GM12878 (cell line): ENCODE data around the gene H2AZ2. TPM values are rescaled to one million over a fixed set of nuclear protein-coding genes. Genes with fewer than 3 reads are reported as not detected.

Experiments
- ATAC-seq: fragments of 200-7000 bp; cut with Tn5 transposase; 3 replicates; pipeline ENCODE4 v1.9.1; 2020; ENCODE audit warnings: mild to moderate bottlenecking, moderate library complexity
- BruUV-seq: library from RNA; stranded (reverse); fragments of 400-500 nt; replicated peaks from 2 replicates; lab custom pipeline; 2021; lab: Mats Ljungman, UMichigan
- CTCF ChIA-PET: fragments of 300-600 bp; sonication (Branson Sonifier 250); formaldehyde crosslinking; extraction: SDS; loops from one replicate; lab custom pipeline; 2021; ENCODE audit warnings: inconsistent platforms; lab: Yijun Ruan, JAX
- POLR2A ChIA-PET: fragments of 350-600 bp; formaldehyde crosslinking; extraction: SDS; loops from one replicate; lab custom pipeline; 2021; ENCODE audit warnings: inconsistent platforms; lab: Charles Lee
- RAD21 ChIA-PET: fragments of 300-600 bp; sonication (Branson Sonifier 250); formaldehyde crosslinking; loops from one replicate; lab custom pipeline; 2023; ENCODE audit warnings: antibody characterized with exemption; ENCODE audit not compliant: unreplicated experiment; lab: Charles Lee
- SMC1A ChIA-PET: fragments of 300-600 bp; sonication (Branson Sonifier 250); formaldehyde crosslinking; loops from one replicate; lab custom pipeline; 2023; ENCODE audit not compliant: unreplicated experiment, uncharacterized antibody; lab: Charles Lee
- DNase-seq: peaks from one replicate; pipeline ENCODE4 v3.0.0-alpha.2; 2011; ENCODE audit warnings: low read depth, low spot score
- FAIRE-seq: peaks from 3 replicates; lab custom pipeline; 2011; peaks lifted over from hg19 to GRCh38; lab: Jason Lieb, UNC
- H2AFZ ChIP-seq: 2 replicates; pipeline ENCODE4 v1.6.0; 2011; ENCODE audit warnings: low read depth, low read length, control low read depth; ENCODE audit not compliant: control insufficient read depth
- H3K27ac ChIP-seq: 2 replicates; pipeline ENCODE4 v1.5.1; 2011; ENCODE audit warnings: control low read depth; ENCODE audit not compliant: control insufficient read depth, insufficient read depth
- H3K27me3 ChIP-seq, 2 experiments: replicated peaks in 1 of 2; 2 replicates each; pipeline versions ENCODE4 v1.6.0 to v1.6.1; 2011; ENCODE audit warnings: low read length in 1 of 2; ENCODE audit not compliant: control insufficient read depth in 2 of 2, insufficient read depth in 2 of 2
- H3K36me3 ChIP-seq, 2 experiments: 2 replicates each; pipeline ENCODE4 v1.5.1; 2011; ENCODE audit warnings: low read length in 1 of 2; ENCODE audit not compliant: control insufficient read depth in 2 of 2, insufficient read depth in 2 of 2
- H3K4me1 ChIP-seq: 2 replicates; pipeline ENCODE4 v1.6.1; 2011; ENCODE audit warnings: mild to moderate bottlenecking, low read length, moderate library complexity, mixed read lengths; ENCODE audit not compliant: control insufficient read depth, insufficient read depth
- H3K4me2 ChIP-seq: 2 replicates; pipeline ENCODE4 v1.6.0; 2011; ENCODE audit warnings: control low read depth; ENCODE audit not compliant: control insufficient read depth, insufficient read depth
- H3K4me3 ChIP-seq: fragments of 200-600 bp; sonication (generic); 2 replicates; pipeline ENCODE4 v1.5.1; 2016
- H3K79me2 ChIP-seq: 2 replicates; pipeline ENCODE4 v1.6.0; 2011; ENCODE audit warnings: low read length; ENCODE audit not compliant: control insufficient read depth, insufficient read depth
- H3K9ac ChIP-seq: 2 replicates; pipeline ENCODE4 v1.8.0; 2011; ENCODE audit warnings: low read length, control low read depth, mixed read lengths; ENCODE audit not compliant: control insufficient read depth, insufficient read depth
- H3K9me3 ChIP-seq: replicated peaks from 3 replicates; pipeline ENCODE4 v1.5.1; 2011; ENCODE audit warnings: mild to moderate bottlenecking, low read length; ENCODE audit not compliant: control insufficient read depth, insufficient read depth
- H4K20me1 ChIP-seq: 2 replicates; pipeline ENCODE4 v1.6.0; 2011; ENCODE audit not compliant: control insufficient read depth, insufficient read depth
- ASH2L ChIP-seq: fragments of 300-600, 200-600 bp; sonication (generic); IDR thresholded peaks from 2 replicates; pipeline ENCODE4 v1.6.1; 2017; ENCODE audit warnings: low read depth, mild to moderate bottlenecking, borderline replicate concordance
- BCLAF1 ChIP-seq: fragments of 450-650 bp; IDR thresholded peaks from 2 replicates; pipeline ENCODE4 v1.6.1; 2017; ENCODE audit warnings: antibody characterized with exemption, mild to moderate bottlenecking, moderate library complexity
- BHLHE40 ChIP-seq, 2 experiments: fragments of 450-650 bp in 1 of 2; IDR thresholded peaks; 2 replicates each; pipeline ENCODE4 v1.6.1; 2011 to 2017; ENCODE audit warnings: low read depth in 2 of 2, borderline replicate concordance in 1 of 2, improper control_type of control experiment in 1 of 2, low read length in 1 of 2, mild to moderate bottlenecking in 1 of 2
- BRCA1 ChIP-seq: IDR thresholded peaks from 2 replicates; pipeline ENCODE4 v1.6.1; 2011; ENCODE audit warnings: low read depth, low read length, improper control_type of control experiment
- CUX1 ChIP-seq: IDR thresholded peaks from 2 replicates; pipeline ENCODE4 v1.6.1; 2012; ENCODE audit warnings: improper control_type of control experiment, low read depth, low read length; ENCODE audit not compliant: insufficient replicate concordance
- MEF2B ChIP-seq: fragments of 450-650 bp; IDR thresholded peaks from 2 replicates; pipeline ENCODE4 v1.6.1; 2018; ENCODE audit warnings: mild to moderate bottlenecking, moderate library complexity; ENCODE audit not compliant: partially characterized antibody, poor library complexity, severe bottlenecking
- MTA3 ChIP-seq: IDR thresholded peaks from 2 replicates; pipeline ENCODE4 v1.6.1; 2012; ENCODE audit warnings: low read length, inconsistent platforms, borderline replicate concordance
- NFIC ChIP-seq: IDR thresholded peaks from 2 replicates; pipeline ENCODE4 v1.6.1; 2012; ENCODE audit warnings: low read depth, mild to moderate bottlenecking, inconsistent platforms, low read length, moderate library complexity
- POLR2AphosphoS5 ChIP-seq: IDR thresholded peaks from 2 replicates; pipeline ENCODE4 v1.6.1; 2011; ENCODE audit warnings: mild to moderate bottlenecking, low read length, inconsistent platforms
- SIN3A ChIP-seq: IDR thresholded peaks from 2 replicates; pipeline ENCODE4 v1.6.1; 2012; ENCODE audit warnings: low read depth, low read length, improper control_type of control experiment
- SMAD1 ChIP-seq: fragments of 450-650 bp; IDR thresholded peaks from 2 replicates; pipeline ENCODE4 v1.6.1; 2018; ENCODE audit warnings: mild to moderate bottlenecking, low read depth; ENCODE audit not compliant: partially characterized antibody
- SMAD5 ChIP-seq: IDR thresholded peaks from 2 replicates; pipeline ENCODE4 v1.6.1; 2016; ENCODE audit warnings: antibody characterized with exemption, low read depth
- SMC3 ChIP-seq: IDR thresholded peaks from 2 replicates; pipeline ENCODE4 v1.6.1; 2011; ENCODE audit warnings: low read length, improper control_type of control experiment, borderline replicate concordance
- ZNF24 ChIP-seq: fragments of 450-650 bp; IDR thresholded peaks from 2 replicates; pipeline ENCODE4 v1.6.1; 2017; ENCODE audit warnings: antibody characterized with exemption, mild to moderate bottlenecking
- WGBS: methylation state at CpG from one replicate; pipeline ENCODE4 v1.1.6; 2016; ENCODE audit warnings: low lambda C conversion rate; ENCODE audit not compliant: insufficient replicate concordance, insufficient coverage; ENCODE audit errors: missing lambda C conversion rate; 5-methylcytosine and 5-hydroxymethylcytosine counted together
- in situ Hi-C: fragments of 300-500 bp; cut with MboI; formaldehyde crosslinking; loops from 9 replicates; pipeline ENCODE4 v1.14.3; 2018; ENCODE audit warnings: mixed read lengths
- intact Hi-C: fragments of 100-400 bp; cut with micrococcal nuclease; formaldehyde crosslinking; loops from one replicate; pipeline ENCODE4 v1.14.2; 2022; ENCODE audit not compliant: unreplicated experiment
- polyA plus RNA-seq, 11 experiments: library from polyadenylated mRNA; depleted of rRNA in 4 of 11; unstranded in 6 of 11; stranded (reverse) in 5 of 11; fragments of >200 nt; fragmentation: Nextera tagmentation in 4 of 11; fragmentation: Illumina TruSeq in 1 of 11; extraction: Ambion mirVana in 4 of 11; extraction: Trizol in 1 of 11; gene quantifications; 1 replicate in 1 of 11; 2 replicates in 10 of 11; pipeline versions ENCODE4 v1.2.1 to v1.2.3, GENCODE V29; 2011 to 2016; ENCODE audit warnings: inconsistent platforms in 2 of 11, missing spikeins in 2 of 11, low read depth in 1 of 11
- total RNA-seq, 4 experiments: library from RNA; depleted of rRNA in 3 of 4; stranded (reverse); fragments of >200 nt in 3 of 4; fragmentation: Illumina TruSeq in 1 of 4; extraction: Trizol in 1 of 4; gene quantifications; 2 replicates each; pipeline versions ENCODE4 v1.2.1 to v1.2.3, GENCODE V29; 2013 to 2021

Gene H2AZ2
- total and polyA plus RNA-seq, 10 of the 15 experiments (the other 5 are each of a cell fraction or from before 2014, with no cell fraction given) = 118 to 366 (median 223) TPM

- no peak for DNase-seq
- ChIA-PET RAD21 (no interaction called here), SMC1A (interaction anchor here (1.1 to 1.5 kb wide), 2 partner anchors 33 to 55 kb away, joined by 3 to 4 read pairs; no protein-coding TSS in a partner anchor), CTCF (no interaction called here), POLR2A (interaction anchor here (0.6 to 1.3 kb wide), 3 partner anchors 37 to 199 kb away, joined by 3 to 4 read pairs (median 3); partner anchors contain the start of gene OGDH)
- in situ Hi-C loops = no loop called here
- no peak overlapping the region for H3K4me3 ChIP-seq
- no peaks in the 10 kb centered on the region; the same call in 1 of the 2 replicates for H3K79me2 ChIP-seq
- WGBS = 89% methylated on average over 5 of the region's 5 CpGs
- no peaks in the 10 kb centered on the region; the same call in 1 of the 2 replicates for H4K20me1 ChIP-seq
- H3K9me3 ChIP-seq = no peaks in the 10 kb centered on the region
- H3K27me3 ChIP-seq = no peaks in the 10 kb centered on the region
- peaks cover under 1% of the 10 kb centered on the region; the same call in 1 of the 2 replicates for H3K4me1 ChIP-seq
- no peak overlapping the region for H3K9ac ChIP-seq
- FAIRE-seq = no peak
- peaks cover 4 to 17% of the 10 kb centered on the region in 2 experiments; a peak in 3 of 4 replicates for H3K36me3 ChIP-seq
- peak; percentile 7; the same call in 1 of the 3 replicates for ATAC-seq
- BruUV-seq = no TSS peak
- no peak overlapping the region for H2AFZ ChIP-seq
- intact Hi-C loops = no loop called here
- H3K27ac ChIP-seq = no peak overlapping the region
- no peak overlapping the region for H3K4me2 ChIP-seq
- TF ChIP-seq SMC3 = no peak
- TF ChIP-seq CUX1 = no peak
- TF ChIP-seq POLR2AphosphoS5 = no peak
- TF ChIP-seq ASH2L = no peak
- TF ChIP-seq SIN3A = no peak
- no peak for TF ChIP-seq SMAD5
- no peak for TF ChIP-seq BCLAF1
- TF ChIP-seq NFIC = no peak
- TF ChIP-seq MTA3 = no peak
- TF ChIP-seq BRCA1 = no peak
- TF ChIP-seq ZNF24 = no peak
- no peak for TF ChIP-seq MEF2B
- TF ChIP-seq SMAD1 = no peak
- no peak for TF ChIP-seq BHLHE40 (IDR thresholded peaks at IDR 0.05; ENCODE audit: borderline replicate concordance in 1 of 2, low read depth in 2 of 2, low read length in 1 of 2)
These were observed 41.9 kb downstream of the H2AZ2 start for GRCh38 chr7:44805950-44806349.
